Hepatocyte (in vitro differentiated cells): Measurements from ENCODE around the gene GTF2F2. TPM values are rescaled to one million over a fixed set of nuclear protein-coding genes. Genes with fewer than 3 reads are reported as not detected.
A peak's percentile ranks its signal among the peaks of the same experiment; 100 is the strongest.

Experiments used
- DNase-seq: peaks from one replicate; pipeline ENCODE4 v3.0.0-alpha.2; 2016; ENCODE audit warnings: low spot score
- H2AFZ ChIP-seq: fragments of 200-600 bp; sonication (generic); 2 replicates; pipeline ENCODE4 v1.6.0; 2016; ENCODE audit warnings: antibody characterized with exemption, mild to moderate bottlenecking
- H3K27ac ChIP-seq: fragments of 200-600 bp; sonication (generic); 2 replicates; pipeline ENCODE4 v1.5.1; 2016; ENCODE audit warnings: mild to moderate bottlenecking
- H3K27me3 ChIP-seq: fragments of 200-600 bp; sonication (generic); 2 replicates; pipeline ENCODE4 v1.6.1; 2016
- H3K36me3 ChIP-seq: fragments of 200-600 bp; sonication (generic); replicated peaks from 2 replicates; pipeline ENCODE4 v1.5.1; 2016; ENCODE audit warnings: low read depth; ENCODE audit not compliant: insufficient read depth
- H3K4me1 ChIP-seq: fragments of 200-600 bp; sonication (generic); 2 replicates; pipeline ENCODE4 v1.5.1; 2016; ENCODE audit warnings: mild to moderate bottlenecking, moderate library complexity; ENCODE audit not compliant: insufficient read depth
- H3K4me2 ChIP-seq: fragments of 200-600 bp; sonication (generic); 2 replicates; pipeline ENCODE4 v1.6.0; 2016
- H3K4me3 ChIP-seq: fragments of 200-600 bp; sonication (generic); 2 replicates; pipeline ENCODE4 v1.5.1; 2016; ENCODE audit warnings: mild to moderate bottlenecking
- H3K79me2 ChIP-seq: fragments of 200-600 bp; sonication (generic); 2 replicates; pipeline ENCODE4 v1.6.0; 2017; ENCODE audit warnings: mild to moderate bottlenecking
- H3K9me2 ChIP-seq: fragments of 200-600 bp; sonication (generic); replicated peaks from 2 replicates; pipeline ENCODE4 v1.6.0; 2017; ENCODE audit warnings: mild to moderate bottlenecking; ENCODE audit not compliant: insufficient read depth
- H3K9me3 ChIP-seq: fragments of 200-600 bp; sonication (generic); 2 replicates; pipeline ENCODE4 v1.5.1; 2016; ENCODE audit warnings: low read depth, mild to moderate bottlenecking
- H4K20me1 ChIP-seq: fragments of 200-600 bp; sonication (generic); 2 replicates; pipeline ENCODE4 v1.6.0; 2016; ENCODE audit warnings: mild to moderate bottlenecking; ENCODE audit not compliant: insufficient read depth, poor library complexity, severe bottlenecking
- EZH2 ChIP-seq: fragments of 200-600 bp; sonication (generic); IDR thresholded peaks from 2 replicates; pipeline ENCODE4 v1.6.1; 2016; ENCODE audit warnings: antibody characterized with exemption, mild to moderate bottlenecking, borderline replicate concordance
- EZH2phosphoT487 ChIP-seq: fragments of 200-600 bp; sonication (generic); IDR thresholded peaks from one replicate; pipeline ENCODE4 v1.6.1; 2018; ENCODE audit warnings: antibody characterized with exemption, mild to moderate bottlenecking, low read depth, moderate library complexity; ENCODE audit not compliant: unreplicated experiment, severe bottlenecking
- whole genome bisulfite sequencing: methylation state at CpG from one replicate; pipeline ENCODE4 v1.1.6; 2016; ENCODE audit warnings: low lambda C conversion rate; ENCODE audit errors: missing lambda C conversion rate; 5-methylcytosine and 5-hydroxymethylcytosine counted together
- polyA plus RNA-seq: library from polyadenylated mRNA; unstranded; fragments of >200 nt; fragmentation: Nextera tagmentation; extraction: Ambion mirVana; gene quantifications from 2 replicates; pipeline ENCODE4 v1.2.1, GENCODE V29; 2016
- total RNA-seq: library from RNA; depleted of rRNA; stranded (reverse); fragments of >200 nt; gene quantifications from 2 replicates; pipeline ENCODE4 v1.2.3, GENCODE V29; 2014
- TF ChIP-seq, protein P1 (sequence below): fragments of 200-600 bp; sonication (generic); IDR thresholded peaks from 2 replicates; pipeline ENCODE4 v1.5.1; 2016; ENCODE audit warnings: antibody characterized with exemption, mild to moderate bottlenecking; ENCODE audit not compliant: poor library complexity

GTF2F2 gene
- total and polyA plus RNA-seq, 2 experiments from 2014 or later = 25.7 to 26.7 TPM

DNA sequence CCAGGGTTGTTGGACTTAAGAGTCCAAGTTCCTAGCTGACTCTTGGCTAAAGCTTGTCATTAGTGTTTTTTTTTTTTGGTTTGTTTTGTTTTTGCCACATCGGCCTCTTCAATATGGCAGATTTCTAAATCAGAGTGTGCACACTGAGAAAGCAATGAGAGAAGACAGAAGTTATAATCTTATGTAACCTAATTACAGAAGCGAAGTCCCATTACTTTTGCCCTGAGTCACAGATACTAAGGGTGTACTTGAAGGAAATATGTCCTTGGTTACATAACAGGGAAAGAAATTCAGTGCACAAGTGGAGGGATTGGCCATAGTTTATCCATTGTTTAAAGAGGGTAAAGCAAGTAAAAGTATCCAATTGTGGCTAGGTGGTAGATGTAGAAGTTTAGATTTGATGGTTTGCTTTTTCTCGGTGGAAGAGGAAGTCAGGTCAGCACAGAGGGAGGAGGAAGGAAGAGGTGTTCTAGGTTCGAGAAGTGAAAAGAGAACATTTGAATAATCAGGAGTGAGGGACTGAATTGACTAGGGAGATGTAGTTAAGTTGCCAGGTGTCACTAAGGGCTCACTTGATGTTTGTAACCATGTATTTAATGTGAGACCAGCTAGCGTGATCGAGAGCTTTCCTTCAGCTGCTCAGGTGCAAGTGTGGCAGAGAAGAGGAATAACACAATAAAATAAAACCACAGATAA is 12.2 kb downstream of the GTF2F2 start:
- no peak for DNase-seq
- Histone ChIP-seq H3K4me2 (no peak overlapping the region), H3K79me2 (peaks cover 97% of the 10 kb centered on the region), H3K4me3 (no peak overlapping the region), H3K4me1 (peaks cover 4% of the 10 kb centered on the region), H3K36me3 (no peaks in the 10 kb centered on the region), H4K20me1 (no peaks in the 10 kb centered on the region), H3K27me3 (no peaks in the 10 kb centered on the region), H3K9me3 (no peaks in the 10 kb centered on the region), H2AFZ (no peak overlapping the region), H3K27ac (peak overlapping the region; percentile 28), H3K9me2 (no peaks in the 10 kb centered on the region)
- WGBS = 96% methylated on average over 6 of the region's 6 CpGs
- TF ChIP-seq, protein P1, sequence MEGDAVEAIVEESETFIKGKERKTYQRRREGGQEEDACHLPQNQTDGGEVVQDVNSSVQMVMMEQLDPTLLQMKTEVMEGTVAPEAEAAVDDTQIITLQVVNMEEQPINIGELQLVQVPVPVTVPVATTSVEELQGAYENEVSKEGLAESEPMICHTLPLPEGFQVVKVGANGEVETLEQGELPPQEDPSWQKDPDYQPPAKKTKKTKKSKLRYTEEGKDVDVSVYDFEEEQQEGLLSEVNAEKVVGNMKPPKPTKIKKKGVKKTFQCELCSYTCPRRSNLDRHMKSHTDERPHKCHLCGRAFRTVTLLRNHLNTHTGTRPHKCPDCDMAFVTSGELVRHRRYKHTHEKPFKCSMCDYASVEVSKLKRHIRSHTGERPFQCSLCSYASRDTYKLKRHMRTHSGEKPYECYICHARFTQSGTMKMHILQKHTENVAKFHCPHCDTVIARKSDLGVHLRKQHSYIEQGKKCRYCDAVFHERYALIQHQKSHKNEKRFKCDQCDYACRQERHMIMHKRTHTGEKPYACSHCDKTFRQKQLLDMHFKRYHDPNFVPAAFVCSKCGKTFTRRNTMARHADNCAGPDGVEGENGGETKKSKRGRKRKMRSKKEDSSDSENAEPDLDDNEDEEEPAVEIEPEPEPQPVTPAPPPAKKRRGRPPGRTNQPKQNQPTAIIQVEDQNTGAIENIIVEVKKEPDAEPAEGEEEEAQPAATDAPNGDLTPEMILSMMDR = no peak
- TF ChIP-seq EZH2 = no peak
- TF ChIP-seq EZH2phosphoT487 = no peak

DNA sequence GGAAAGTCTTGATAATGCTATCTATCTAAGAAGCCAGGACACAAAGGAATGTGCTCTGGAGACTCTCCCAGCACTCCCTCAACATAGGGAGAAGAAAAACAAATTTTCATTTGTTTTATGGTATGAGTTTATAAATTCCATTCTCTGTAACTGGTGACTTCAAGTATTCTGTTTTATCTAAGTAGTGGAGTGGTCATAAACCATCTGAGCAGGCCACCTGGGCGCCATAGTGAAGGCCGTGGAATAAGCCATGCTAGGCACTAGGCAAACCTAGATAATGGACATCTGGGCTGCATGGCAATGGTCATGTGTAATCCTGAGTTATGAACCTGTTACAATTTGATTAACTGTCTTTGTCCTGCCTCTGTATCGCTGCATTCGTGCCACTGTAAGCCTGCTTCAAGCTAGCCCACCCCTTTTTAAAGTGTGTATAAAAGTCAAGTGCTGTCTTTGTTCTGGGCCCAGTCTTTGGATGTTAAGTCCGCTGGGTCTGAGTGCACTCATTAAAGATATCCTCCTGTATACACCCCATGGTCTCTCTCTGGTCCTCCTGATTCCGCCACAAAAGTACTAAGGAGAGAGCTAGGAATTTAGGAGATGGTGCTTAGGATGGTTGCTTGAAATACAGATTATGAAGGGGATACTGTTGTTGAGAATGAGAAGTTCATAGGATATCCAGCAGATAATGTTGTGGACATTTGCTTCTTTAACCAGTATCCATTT is 13.2 kb downstream of the GTF2F2 start:
- H3K27ac ChIP-seq = peak overlapping the region; percentile 40
- no peak overlapping the region for H2AFZ ChIP-seq
- H3K4me2 ChIP-seq = no peak overlapping the region
- DNase-seq = no peak
- no peak overlapping the region for H3K4me3 ChIP-seq
- H3K9me3 ChIP-seq = no peaks in the 10 kb centered on the region
- H3K4me1 ChIP-seq = peaks cover 4% of the 10 kb centered on the region
- H3K79me2 ChIP-seq = peaks cover 95% of the 10 kb centered on the region
- no peaks in the 10 kb centered on the region for H3K36me3 ChIP-seq
- WGBS = 72% methylated on average over 6 of the region's 6 CpGs
- TF ChIP-seq, protein P1 = no peak
- TF ChIP-seq EZH2 (no peak), EZH2phosphoT487 (no peak)
- H3K9me2 ChIP-seq = no peaks in the 10 kb centered on the region
- H3K27me3 ChIP-seq = no peaks in the 10 kb centered on the region
- no peaks in the 10 kb centered on the region for H4K20me1 ChIP-seq

DNA sequence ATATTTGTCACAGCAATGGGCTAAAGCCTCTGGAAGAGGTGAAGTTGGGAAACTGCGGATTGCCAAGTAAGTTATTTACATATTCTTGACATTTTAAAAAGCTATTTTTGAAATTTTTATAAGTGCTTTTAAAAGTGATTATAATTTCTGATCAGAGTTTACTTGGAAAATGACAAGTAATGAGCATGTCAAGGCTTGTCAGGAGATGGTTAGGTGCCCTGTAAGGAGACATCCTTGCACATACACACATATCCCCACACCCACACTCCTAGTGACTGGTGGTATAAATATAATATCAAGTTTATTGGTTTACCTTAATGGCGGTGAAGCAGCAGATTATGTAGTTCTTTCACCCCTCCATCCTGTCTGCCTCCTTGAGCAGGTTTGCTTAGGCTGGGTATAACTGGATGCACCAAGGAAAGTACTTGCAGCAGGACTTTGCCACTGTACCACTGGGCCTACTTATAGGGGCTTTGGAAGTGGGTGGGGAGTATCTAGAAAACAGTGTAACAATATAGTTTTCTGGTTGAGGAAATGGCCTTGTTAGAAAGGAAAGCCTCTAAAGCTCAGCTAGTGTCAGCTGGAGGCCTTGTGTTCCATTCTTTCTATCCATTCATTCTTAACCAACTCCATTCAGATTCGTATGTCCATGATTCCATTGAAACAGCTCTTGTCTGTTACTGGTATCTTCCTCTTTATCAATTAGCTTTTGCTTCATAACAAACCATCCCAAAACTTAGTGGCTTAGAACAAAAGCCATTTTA is 16.6 kb downstream of the GTF2F2 start:
- H4K20me1 ChIP-seq = no peaks in the 10 kb centered on the region
- H2AFZ ChIP-seq = no peak overlapping the region
- H3K9me3 ChIP-seq = no peaks in the 10 kb centered on the region
- 94% methylated on average over 3 of the region's 3 CpGs for WGBS
- H3K9me2 ChIP-seq = no peaks in the 10 kb centered on the region
- H3K27me3 ChIP-seq = no peaks in the 10 kb centered on the region
- H3K4me3 ChIP-seq = no peak overlapping the region
- no peak for DNase-seq
- H3K4me2 ChIP-seq = no peak overlapping the region
- H3K79me2 ChIP-seq = peaks cover 84% of the 10 kb centered on the region
- no peak overlapping the region for H3K27ac ChIP-seq
- TF ChIP-seq, protein P1 = no peak
- TF ChIP-seq EZH2 = no peak
- TF ChIP-seq EZH2phosphoT487 = no peak
- H3K36me3 ChIP-seq = no peaks in the 10 kb centered on the region
- peaks cover 4% of the 10 kb centered on the region for H3K4me1 ChIP-seq
